Adrenal gland (tissue), 12 donors: ENCODE results near the gene MET. TPM values are rescaled to one million over a fixed set of nuclear protein-coding genes. Genes with fewer than 3 reads are reported as not detected.

ENCODE experiments used
- DNase-seq, 7 donors: peaks; one replicate each; pipeline ENCODE4 v3.0.0-alpha.2; 2019 to 2020
- H3K27ac ChIP-seq, 5 donors: fragments of 200-600 bp; sonication (generic) in 4 of 5; 1 replicate in 3 of 5; 2 replicates in 2 of 5; pipeline versions ENCODE4 v1.5.1 to v1.8.0; 2016 to 2020; ENCODE audit warnings: mild to moderate bottlenecking in 1 of 5
- H3K27me3 ChIP-seq: fragments of 200-600 bp; 2 replicates; pipeline ENCODE4 v1.8.0; 2021
- H3K36me3 ChIP-seq, 2 donors: fragments of 200-600 bp; replicated peaks in 1 of 2; 1 replicate in 1 of 2; 2 replicates in 1 of 2; pipeline versions ENCODE4 v1.5.1 to v1.8.0; 2018 to 2022
- H3K4me1 ChIP-seq, 2 donors: fragments of 200-600 bp; replicated peaks in 1 of 2; 1 replicate in 1 of 2; 2 replicates in 1 of 2; pipeline versions ENCODE4 v1.5.1 to v1.8.0; 2018 to 2021
- H3K4me3 ChIP-seq, 4 donors: fragments of 200-600 bp; sonication (generic) in 3 of 4; one replicate each; pipeline ENCODE4 v1.5.1; 2016 to 2018
- H3K9me3 ChIP-seq, 3 donors: fragments of 200-600 bp; sonication (generic) in 1 of 3; replicated peaks in 1 of 3; 1 replicate in 2 of 3; 2 replicates in 1 of 3; pipeline versions ENCODE4 v1.5.1 to v1.8.0; 2016 to 2021
- CTCF ChIP-seq, 6 experiments: fragments of 450-650 bp in 4 of 6; fragments of 200-600 bp in 2 of 6; sonication (generic) in 1 of 6; IDR thresholded peaks; 1 replicate in 5 of 6; 2 replicates in 1 of 6; pipeline versions ENCODE4 v1.5.1 to v1.8.0; 2016 to 2021; ENCODE audit warnings: antibody characterized with exemption in 6 of 6, mild to moderate bottlenecking in 2 of 6, moderate library complexity in 1 of 6
- POLR2A ChIP-seq, 2 donors: fragments of 450-650 bp; IDR thresholded peaks; one replicate each; pipeline ENCODE4 v1.6.1; 2017; ENCODE audit warnings: antibody characterized with exemption in 2 of 2, mild to moderate bottlenecking in 2 of 2, moderate library complexity in 1 of 2
- WGBS, 4 donors: extraction: QIAGEN DNeasy Blood & Tissue Kit in 2 of 4; methylation state at CpG; one replicate each; pipeline versions ENCODE4 v1.1.5 to v1.1.7; 2013 to 2017; 5-methylcytosine and 5-hydroxymethylcytosine counted together
- intact Hi-C, 2 donors: fragments of 100-400 bp; cut with DNase I; formaldehyde crosslinking; loops; one replicate each; pipeline versions ENCODE4 v1.14.1 to v1.15.0; 2022 to 2023
- polyA plus RNA-seq, 3 donors: library from polyadenylated mRNA; stranded (reverse); fragments of 200-250 nt in 2 of 3; fragments of 350-450 nt in 1 of 3; fragmentation: Illumina TruSeq in 1 of 3; extraction: RNeasy Lipid Tissue Mini Kit (QIAGEN cat#74804) in 1 of 3; gene quantifications; one replicate each; pipeline ENCODE4 v1.2.3, GENCODE V29; 2013 to 2014
- total RNA-seq, 9 donors: library from RNA; depleted of rRNA in 4 of 9; stranded (reverse); fragments of >200 nt in 4 of 9; fragments of 120-200 nt in 1 of 9; fragmentation: NEBNext Ultra II Directional in 1 of 9; extraction: Animal tissue kit (Norgen Biotek cat#: 25700) in 1 of 9; gene quantifications; one replicate each; pipeline versions ENCODE4 v1.1.0 to v1.2.4, GENCODE V29; 2013 to 2023
- donor health status: healthy with polysubstance abuse.
- donor health status: Bipolar disorder and iron deficiency.
- donor health status: DM: yes; HTN: yes; CAD: no.
- donor health status: DM: no; HTN: no; CAD: no.
- donor health status: DM: no; HTN: no; CAD: no.
- donor health status: DM: yes; HTN: yes; CAD: no.

The MET gene
- total and polyA plus RNA-seq, 12 donors, result 0.55 to 2.3 (median 0.79) TPM

- no peaks in the 10 kb centered on the region for H3K4me1 ChIP-seq
- H3K36me3 ChIP-seq, result no peaks in the 10 kb centered on the region
- TF ChIP-seq POLR2A (IDR thresholded peaks at IDR 0.05) (no peak), CTCF (IDR thresholded peaks at IDR 0.05) (no peak)
- no peak overlapping the region for H3K4me3 ChIP-seq
- H3K27ac ChIP-seq, result no peak overlapping the region
- no peaks in the 10 kb centered on the region for H3K27me3 ChIP-seq
- no peaks in the 10 kb centered on the region for H3K9me3 ChIP-seq
- WGBS, 4 donors, result 57 to 84% (median 75%) methylated on average over 2 of the region's 2 CpGs
- DNase-seq, result no peak
- intact Hi-C loops, result no loop called here
Observed at GRCh38 chr7:116702046-116702785, 30.2 kb downstream of the MET start.

DNA sequence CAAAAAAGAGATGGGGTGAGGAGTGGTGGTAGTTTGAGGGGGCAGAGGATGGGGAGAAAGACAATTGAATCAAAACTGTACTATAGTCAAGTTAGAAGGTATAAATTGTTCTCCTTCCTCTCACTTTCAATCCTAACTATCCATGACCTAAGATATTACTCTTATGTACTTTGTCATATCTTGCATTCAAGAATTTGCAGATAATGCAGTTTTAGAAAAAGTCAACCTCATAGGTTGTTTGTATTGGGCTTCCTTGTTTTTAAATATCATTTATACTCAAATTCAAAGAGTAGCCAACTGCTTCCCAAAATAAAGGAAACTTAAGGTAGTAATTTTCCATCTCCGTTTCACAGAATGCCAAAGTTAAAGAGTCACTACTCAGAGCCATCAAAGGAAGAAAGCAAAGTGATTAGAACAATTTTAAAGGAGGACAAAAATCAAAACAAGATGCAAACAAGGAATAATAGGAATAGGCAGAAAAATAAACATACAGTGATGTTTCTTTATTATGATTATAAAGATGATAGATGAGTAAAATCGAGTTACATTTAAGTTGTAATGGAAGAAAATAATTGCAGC lies 32.7 kb downstream of the MET start:
- H3K36me3 ChIP-seq, result no peaks in the 10 kb centered on the region
- H3K9me3 ChIP-seq, result no peaks in the 10 kb centered on the region
- H3K4me1 ChIP-seq, result no peaks in the 10 kb centered on the region
- no peak for DNase-seq
- no peak overlapping the region for H3K4me3 ChIP-seq
- H3K27me3 ChIP-seq, result no peaks in the 10 kb centered on the region
- TF ChIP-seq CTCF (IDR thresholded peaks at IDR 0.05) (no peak), POLR2A (IDR thresholded peaks at IDR 0.05) (no peak)
- no peak overlapping the region for H3K27ac ChIP-seq
- intact Hi-C loops, result no loop called here
- WGBS, 4 donors, result 69 to 78% (median 70%) methylated on average over 2 of the region's 2 CpGs

DNA sequence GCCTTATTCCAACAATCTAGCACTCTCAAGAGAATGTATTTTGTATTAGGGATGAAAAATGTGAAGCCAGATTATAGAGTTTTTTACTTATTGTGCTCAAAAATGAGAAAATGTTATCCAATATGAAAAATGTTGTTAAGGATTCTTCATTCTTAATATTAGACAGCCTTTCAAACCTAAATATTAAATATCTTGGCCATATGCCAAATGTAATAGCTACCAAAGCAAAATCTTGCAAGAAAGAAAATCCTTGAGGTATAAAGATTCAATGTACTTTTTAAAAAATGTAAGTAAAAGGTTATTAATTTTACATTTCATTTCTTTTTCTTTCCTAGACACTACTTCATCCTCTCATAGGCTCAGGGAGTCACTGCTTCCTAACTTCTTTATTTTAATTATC lies 33.4 kb downstream of the MET start:
- Histone ChIP-seq H3K27ac (no peak overlapping the region), H3K27me3 (no peaks in the 10 kb centered on the region), H3K36me3 (no peaks in the 10 kb centered on the region), H3K4me3 (no peak overlapping the region), H3K9me3 (no peaks in the 10 kb centered on the region), H3K4me1 (no peaks in the 10 kb centered on the region)
- intact Hi-C loops, result no loop called here
- no peak for DNase-seq
- TF ChIP-seq CTCF (IDR thresholded peaks at IDR 0.05) (no peak), POLR2A (IDR thresholded peaks at IDR 0.05) (no peak)

DNA sequence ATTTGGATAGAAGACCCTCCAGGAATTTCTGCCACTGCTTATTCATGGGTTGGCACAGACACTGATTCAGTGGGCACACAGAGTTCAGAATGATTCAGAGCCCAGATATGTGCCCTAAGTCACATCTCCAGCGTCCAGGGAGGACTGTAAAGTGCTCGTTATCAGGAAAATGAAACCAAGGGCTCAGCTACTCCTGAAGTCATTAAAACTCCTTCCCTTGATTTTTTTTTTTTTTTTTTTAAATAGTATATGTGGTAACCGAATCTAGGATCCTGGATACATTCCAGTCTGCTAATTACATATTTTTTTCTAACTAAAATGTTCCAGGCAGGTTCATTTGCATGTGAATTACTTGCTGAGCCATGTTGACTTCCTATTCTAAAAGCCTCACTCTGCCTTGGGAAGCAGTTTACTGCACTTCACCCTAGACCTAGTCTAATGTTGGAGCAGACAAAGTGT lies 34.7 kb downstream of the MET start:
- no peak for DNase-seq
- Histone ChIP-seq H3K36me3 (no peaks in the 10 kb centered on the region), H3K4me3 (no peak overlapping the region), H3K9me3 (no peaks in the 10 kb centered on the region), H3K27me3 (no peaks in the 10 kb centered on the region), H3K27ac (no peak overlapping the region), H3K4me1 (no peaks in the 10 kb centered on the region)
- intact Hi-C loops, result no loop called here
- WGBS, 4 donors, result 43 to 58% (median 51%) methylated on average over 3 of the region's 3 CpGs
- TF ChIP-seq CTCF (IDR thresholded peaks at IDR 0.05) (no peak), POLR2A (IDR thresholded peaks at IDR 0.05) (no peak)
